ENCODE measurements around the gene MACC1. TPM values are rescaled to one million over a fixed set of nuclear protein-coding genes. Genes with fewer than 3 reads are reported as not detected.
A peak's percentile ranks its signal among the peaks of the same experiment; 100 is the strongest.

MACC1 gene
- total RNA-seq, 1 donor from 2014 or later = not detected

- intact Hi-C loops (cut with DNase I) = no loop called here
- no peak for TF ChIP-seq CTCF (IDR thresholded peaks at IDR 0.05)
- no peaks in the 10 kb centered on the region for H3K4me1 ChIP-seq
- no peaks in the 10 kb centered on the region for H3K36me3 ChIP-seq
- no peak for DNase-seq (ENCODE audit: low spot score in 2 of 2)
- no peaks in the 10 kb centered on the region for H3K9me3 ChIP-seq
- H3K27ac ChIP-seq = no peak overlapping the region
- H3K27me3 ChIP-seq = no peaks in the 10 kb centered on the region
- no peak overlapping the region for H3K4me3 ChIP-seq
Measured at GRCh38 chr7:20223356-20223755, 6.2 kb upstream of the MACC1 start.

- DNase-seq (ENCODE audit: low spot score in 2 of 2) = no peak
- no peaks in the 10 kb centered on the region for H3K4me1 ChIP-seq
Measured at GRCh38 chr7:20222219-20222828, 5.1 kb upstream of the MACC1 start.

DNA sequence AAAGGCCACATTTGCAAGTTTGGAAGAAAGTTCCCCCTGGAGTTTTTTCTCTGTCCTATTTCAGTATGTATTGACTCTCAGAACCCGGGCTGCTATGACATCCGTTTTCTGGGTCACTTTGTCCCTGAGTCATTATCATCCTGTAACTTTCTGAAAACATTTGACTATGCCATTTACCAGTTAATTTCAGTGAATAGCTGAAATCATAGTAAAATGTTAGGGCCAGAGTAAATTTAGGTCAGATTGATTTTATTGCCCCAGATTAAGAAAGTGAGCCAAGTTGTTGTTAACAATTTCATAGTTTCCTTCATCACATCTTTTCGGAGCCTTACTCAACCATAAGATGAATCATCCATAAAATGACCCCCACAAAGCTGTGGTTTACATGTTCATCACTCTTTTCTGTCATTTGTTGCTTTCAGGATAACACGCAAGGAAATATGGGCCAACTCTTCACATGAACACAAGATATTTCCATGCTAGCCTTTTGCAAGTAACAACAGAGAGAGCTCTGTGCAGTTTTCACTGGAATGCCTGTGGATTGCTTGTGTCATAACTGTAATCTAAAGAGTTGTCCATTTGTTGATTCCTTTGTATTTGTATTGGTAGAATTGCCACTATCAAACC is 3.9 kb upstream of the MACC1 start:
- Histone ChIP-seq H3K4me1 (no peaks in the 10 kb centered on the region), H3K4me3 (no peak overlapping the region), H3K9me3 (no peaks in the 10 kb centered on the region), H3K27me3 (no peaks in the 10 kb centered on the region), H3K36me3 (no peaks in the 10 kb centered on the region), H3K27ac (peak overlapping the region; percentile 44 to 53)
- intact Hi-C loops (cut with DNase I) = no loop called here
- no peak for TF ChIP-seq CTCF (IDR thresholded peaks at IDR 0.05)
- DNase-seq (ENCODE audit: low spot score in 2 of 2) = no peak

More at GRCh38 chr7:20222219-20222828, 5.1 kb upstream of the MACC1 start:
- intact Hi-C loops (cut with DNase I) = no loop called here
- no peak for TF ChIP-seq CTCF (IDR thresholded peaks at IDR 0.05)
- H3K27me3 ChIP-seq = no peaks in the 10 kb centered on the region
- H3K36me3 ChIP-seq = no peaks in the 10 kb centered on the region
- no peak overlapping the region for H3K4me3 ChIP-seq
- H3K9me3 ChIP-seq = no peaks in the 10 kb centered on the region
- H3K27ac ChIP-seq = no peak overlapping the region

- no peak overlapping the region for H3K4me3 ChIP-seq
- no peaks in the 10 kb centered on the region for H3K9me3 ChIP-seq
Measured at GRCh38 chr7:20220293-20220761, 3.1 kb upstream of the MACC1 start.

GRCh38 chr7:20219446-20220292 is 2.5 kb upstream of the MACC1 start:
- Histone ChIP-seq H3K27ac (peak overlapping the region; percentile 44 to 53), H3K4me3 (no peak overlapping the region), H3K4me1 (no peaks in the 10 kb centered on the region), H3K36me3 (no peaks in the 10 kb centered on the region), H3K9me3 (no peaks in the 10 kb centered on the region), H3K27me3 (no peaks in the 10 kb centered on the region)
- peak; percentile 60 to 86 for DNase-seq (ENCODE audit: low spot score in 2 of 2)
- intact Hi-C loops (cut with DNase I) = no loop called here
- TF ChIP-seq CTCF (IDR thresholded peaks at IDR 0.05) = no peak

More at GRCh38 chr7:20220293-20220761, 3.1 kb upstream of the MACC1 start:
- DNase-seq (ENCODE audit: low spot score in 2 of 2) = no peak
- no peak for TF ChIP-seq CTCF (IDR thresholded peaks at IDR 0.05)
- intact Hi-C loops (cut with DNase I) = no loop called here
- H3K4me1 ChIP-seq = no peaks in the 10 kb centered on the region
- no peaks in the 10 kb centered on the region for H3K27me3 ChIP-seq
- peak overlapping the region; percentile 44 to 53 for H3K27ac ChIP-seq
- H3K36me3 ChIP-seq = no peaks in the 10 kb centered on the region
